ENCODE results near the gene ARMC7.

GRCh38 chr17:75124041-75124818 is 14.5 kb downstream of the ARMC7 start:
- no peak for TF ChIP-seq CTCF (conservative IDR thresholded peaks at IDR 0.05; ENCODE audit: low read depth, low read length)
- no peak for TF ChIP-seq EZH2 (IDR thresholded peaks at IDR 0.05; ENCODE audit: borderline replicate concordance, low read depth, low read length, poor library complexity, severe bottlenecking)

Measured in A673 (cell line).